PFSK-1 (cell line): ENCODE measurements around the gene CCAR1.

ENCODE experiments used
- FOXP2 ChIP-seq: optimal IDR thresholded peaks from 2 replicates; pipeline ENCODE3; 2011; ENCODE audit warnings: borderline replicate concordance, control low read depth, inconsistent platforms; ENCODE audit not compliant: insufficient read depth; ENCODE audit errors: extremely low read length, extremely low read depth
- POLR2AphosphoS5 ChIP-seq: IDR thresholded peaks from 2 replicates; pipeline ENCODE4 v1.6.1; 2012; ENCODE audit warnings: low read depth, mild to moderate bottlenecking, control low read depth, low read length, moderate library complexity
- SIN3A ChIP-seq: IDR thresholded peaks from 2 replicates; pipeline ENCODE4 v1.6.1; 2012; ENCODE audit warnings: mild to moderate bottlenecking, low read length, moderate library complexity, borderline replicate concordance; ENCODE audit not compliant: insufficient read depth
- TAF1 ChIP-seq: IDR thresholded peaks from 2 replicates; pipeline ENCODE4 v1.6.1; 2012; ENCODE audit warnings: low read length, control low read depth, borderline replicate concordance; ENCODE audit not compliant: insufficient read depth
- TF ChIP-seq, protein P1 (sequence below), 2 experiments: IDR thresholded peaks; 2 replicates each; pipeline versions ENCODE4 v1.6.1 to v1.8.0; 2011 to 2012; ENCODE audit warnings: low read depth in 2 of 2, low read length in 2 of 2, control low read depth in 1 of 2, inconsistent platforms in 1 of 2, mild to moderate bottlenecking in 1 of 2, moderate library complexity in 1 of 2; ENCODE audit not compliant: insufficient read depth in 1 of 2

CCAR1 gene

GRCh38 chr10:68732651-68733050, 11.6 kb downstream of the CCAR1 start:
- TF ChIP-seq TAF1 (no peak), SIN3A (no peak), POLR2AphosphoS5 (no peak), FOXP2 (no peak)
- TF ChIP-seq, protein P1, sequence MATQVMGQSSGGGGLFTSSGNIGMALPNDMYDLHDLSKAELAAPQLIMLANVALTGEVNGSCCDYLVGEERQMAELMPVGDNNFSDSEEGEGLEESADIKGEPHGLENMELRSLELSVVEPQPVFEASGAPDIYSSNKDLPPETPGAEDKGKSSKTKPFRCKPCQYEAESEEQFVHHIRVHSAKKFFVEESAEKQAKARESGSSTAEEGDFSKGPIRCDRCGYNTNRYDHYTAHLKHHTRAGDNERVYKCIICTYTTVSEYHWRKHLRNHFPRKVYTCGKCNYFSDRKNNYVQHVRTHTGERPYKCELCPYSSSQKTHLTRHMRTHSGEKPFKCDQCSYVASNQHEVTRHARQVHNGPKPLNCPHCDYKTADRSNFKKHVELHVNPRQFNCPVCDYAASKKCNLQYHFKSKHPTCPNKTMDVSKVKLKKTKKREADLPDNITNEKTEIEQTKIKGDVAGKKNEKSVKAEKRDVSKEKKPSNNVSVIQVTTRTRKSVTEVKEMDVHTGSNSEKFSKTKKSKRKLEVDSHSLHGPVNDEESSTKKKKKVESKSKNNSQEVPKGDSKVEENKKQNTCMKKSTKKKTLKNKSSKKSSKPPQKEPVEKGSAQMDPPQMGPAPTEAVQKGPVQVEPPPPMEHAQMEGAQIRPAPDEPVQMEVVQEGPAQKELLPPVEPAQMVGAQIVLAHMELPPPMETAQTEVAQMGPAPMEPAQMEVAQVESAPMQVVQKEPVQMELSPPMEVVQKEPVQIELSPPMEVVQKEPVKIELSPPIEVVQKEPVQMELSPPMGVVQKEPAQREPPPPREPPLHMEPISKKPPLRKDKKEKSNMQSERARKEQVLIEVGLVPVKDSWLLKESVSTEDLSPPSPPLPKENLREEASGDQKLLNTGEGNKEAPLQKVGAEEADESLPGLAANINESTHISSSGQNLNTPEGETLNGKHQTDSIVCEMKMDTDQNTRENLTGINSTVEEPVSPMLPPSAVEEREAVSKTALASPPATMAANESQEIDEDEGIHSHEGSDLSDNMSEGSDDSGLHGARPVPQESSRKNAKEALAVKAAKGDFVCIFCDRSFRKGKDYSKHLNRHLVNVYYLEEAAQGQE (IDR thresholded peaks at IDR 0.05; ENCODE audit: insufficient read depth in 1 of 2, low read depth in 2 of 2, low read length in 2 of 2) = no peak

DNA sequence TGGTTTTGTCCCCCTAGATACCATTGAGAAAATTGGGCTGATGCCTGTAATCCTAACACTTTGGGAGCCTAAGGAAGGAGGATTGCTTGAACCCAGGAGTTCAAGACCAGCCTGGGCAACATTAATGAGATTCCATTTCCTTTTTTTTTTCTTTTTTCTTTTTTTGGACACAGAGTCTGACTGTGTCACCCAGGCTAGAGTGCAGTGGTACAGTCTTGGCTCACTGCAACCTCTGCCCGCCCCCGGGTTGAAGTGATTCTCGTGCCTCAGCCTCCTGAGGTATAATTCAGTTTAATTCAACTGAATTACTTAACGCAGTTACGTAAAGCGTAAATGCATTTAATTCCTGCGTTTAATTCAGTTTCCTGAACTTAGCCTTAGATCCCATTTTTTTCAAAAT, 13.3 kb downstream of the CCAR1 start:
- no peak for TF ChIP-seq SIN3A
- TF ChIP-seq, protein P1 (IDR thresholded peaks at IDR 0.05; ENCODE audit: insufficient read depth in 1 of 2, low read depth in 2 of 2, low read length in 2 of 2) = no peak
- no peak for TF ChIP-seq FOXP2
- no peak for TF ChIP-seq TAF1
- TF ChIP-seq POLR2AphosphoS5 = no peak

DNA sequence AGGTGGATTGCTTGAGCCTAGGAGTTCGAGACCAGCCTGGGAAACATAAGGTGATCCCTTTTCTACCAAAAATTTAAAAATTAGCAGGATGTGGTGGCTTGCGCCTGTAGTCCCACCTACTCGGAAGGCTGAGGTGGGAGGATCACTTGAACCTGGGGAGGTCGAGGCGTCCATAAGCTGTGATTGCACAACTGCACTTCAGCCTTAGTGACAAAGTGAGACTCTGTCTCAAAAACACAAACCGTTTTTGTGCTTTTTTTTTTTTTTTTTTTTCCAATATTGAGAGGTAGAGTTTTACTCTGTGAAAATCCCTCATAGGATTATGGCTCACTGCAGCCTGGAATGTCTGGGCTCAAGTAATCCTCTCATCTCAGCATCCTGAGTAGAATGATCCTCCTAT, 14.1 kb downstream of the CCAR1 start:
- TF ChIP-seq FOXP2 = no peak
- no peak for TF ChIP-seq SIN3A
- no peak for TF ChIP-seq POLR2AphosphoS5
- TF ChIP-seq TAF1 = no peak
- TF ChIP-seq, protein P1 (IDR thresholded peaks at IDR 0.05; ENCODE audit: insufficient read depth in 1 of 2, low read depth in 2 of 2, low read length in 2 of 2) = no peak

GRCh38 chr10:68742397-68742796, 21.4 kb downstream of the CCAR1 start:
- no peak for TF ChIP-seq SIN3A
- TF ChIP-seq, protein P1 (IDR thresholded peaks at IDR 0.05; ENCODE audit: insufficient read depth in 1 of 2, low read depth in 2 of 2, low read length in 2 of 2) = no peak
- TF ChIP-seq TAF1 = no peak
- TF ChIP-seq POLR2AphosphoS5 = no peak
- TF ChIP-seq FOXP2 = no peak

DNA sequence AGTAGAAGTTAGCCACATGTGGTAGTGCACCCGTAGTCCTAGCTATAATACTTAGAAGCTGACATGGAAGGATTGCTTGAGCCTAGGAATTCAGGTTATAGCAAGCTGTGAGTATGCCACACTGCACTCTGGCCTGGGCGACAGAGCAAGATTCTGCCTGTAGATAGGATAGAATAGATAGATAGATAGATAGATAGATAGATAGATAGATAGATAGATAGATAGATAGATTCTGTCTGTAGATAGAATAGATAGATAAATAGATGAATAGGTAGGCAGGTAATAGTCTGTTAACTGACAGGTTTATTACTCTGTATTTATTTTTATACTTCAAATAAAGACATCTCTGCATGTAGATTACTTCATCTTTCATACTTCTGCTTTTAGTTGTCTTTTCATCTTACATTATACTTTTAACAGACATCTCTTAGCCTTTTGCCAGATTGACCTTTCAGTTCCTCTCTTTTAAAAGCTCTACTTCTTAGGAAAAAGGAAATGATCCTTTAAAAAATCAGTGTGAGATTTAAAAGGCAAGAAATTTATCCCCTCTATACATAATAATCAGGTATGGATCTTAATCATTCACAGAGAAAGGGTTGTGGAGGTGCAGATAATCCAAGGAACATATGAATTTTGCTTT, 31.8 kb downstream of the CCAR1 start:
- no peak for TF ChIP-seq POLR2AphosphoS5
- TF ChIP-seq FOXP2 = no peak
- TF ChIP-seq TAF1 = no peak
- TF ChIP-seq, protein P1 (IDR thresholded peaks at IDR 0.05; ENCODE audit: insufficient read depth in 1 of 2, low read depth in 2 of 2, low read length in 2 of 2) = no peak
- no peak for TF ChIP-seq SIN3A
